Measurements from ENCODE around the gene OLAH.

DNA sequence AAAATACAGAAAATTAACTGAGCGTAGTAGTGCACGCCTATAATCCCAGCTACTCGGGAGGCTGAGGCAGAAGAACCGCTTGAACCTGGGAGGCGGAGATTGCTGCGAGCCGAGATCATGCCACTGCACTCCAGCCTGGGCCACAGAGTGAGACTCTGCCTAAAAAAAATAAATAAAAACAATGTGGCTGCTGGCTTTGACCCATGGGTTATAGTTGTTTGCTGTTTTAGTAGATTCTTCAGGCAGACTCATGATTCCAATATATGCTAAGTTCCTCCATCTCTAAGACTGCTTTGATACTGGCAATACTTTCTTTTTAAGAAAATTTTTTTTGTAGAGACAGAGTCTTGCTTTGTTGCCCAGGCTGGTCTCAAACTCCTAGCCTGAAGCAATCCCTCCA, 8.4 kb downstream of the OLAH start:
- TF ChIP-seq, protein P1, sequence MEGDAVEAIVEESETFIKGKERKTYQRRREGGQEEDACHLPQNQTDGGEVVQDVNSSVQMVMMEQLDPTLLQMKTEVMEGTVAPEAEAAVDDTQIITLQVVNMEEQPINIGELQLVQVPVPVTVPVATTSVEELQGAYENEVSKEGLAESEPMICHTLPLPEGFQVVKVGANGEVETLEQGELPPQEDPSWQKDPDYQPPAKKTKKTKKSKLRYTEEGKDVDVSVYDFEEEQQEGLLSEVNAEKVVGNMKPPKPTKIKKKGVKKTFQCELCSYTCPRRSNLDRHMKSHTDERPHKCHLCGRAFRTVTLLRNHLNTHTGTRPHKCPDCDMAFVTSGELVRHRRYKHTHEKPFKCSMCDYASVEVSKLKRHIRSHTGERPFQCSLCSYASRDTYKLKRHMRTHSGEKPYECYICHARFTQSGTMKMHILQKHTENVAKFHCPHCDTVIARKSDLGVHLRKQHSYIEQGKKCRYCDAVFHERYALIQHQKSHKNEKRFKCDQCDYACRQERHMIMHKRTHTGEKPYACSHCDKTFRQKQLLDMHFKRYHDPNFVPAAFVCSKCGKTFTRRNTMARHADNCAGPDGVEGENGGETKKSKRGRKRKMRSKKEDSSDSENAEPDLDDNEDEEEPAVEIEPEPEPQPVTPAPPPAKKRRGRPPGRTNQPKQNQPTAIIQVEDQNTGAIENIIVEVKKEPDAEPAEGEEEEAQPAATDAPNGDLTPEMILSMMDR (IDR thresholded peaks at IDR 0.05; ENCODE audit: low read depth, low read length), result no peak
- TF ChIP-seq POLR2A (IDR thresholded peaks at IDR 0.05; ENCODE audit: extremely low read depth, insufficient read length), result no peak
- TF ChIP-seq, protein P2, sequence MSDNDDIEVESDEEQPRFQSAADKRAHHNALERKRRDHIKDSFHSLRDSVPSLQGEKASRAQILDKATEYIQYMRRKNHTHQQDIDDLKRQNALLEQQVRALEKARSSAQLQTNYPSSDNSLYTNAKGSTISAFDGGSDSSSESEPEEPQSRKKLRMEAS (IDR thresholded peaks at IDR 0.05; ENCODE audit: low read depth, low read length), result no peak

Data from NB4 (cell line).